ENCODE results near the gene RALGPS1. TPM values are rescaled to one million over a fixed set of nuclear protein-coding genes. Genes with fewer than 3 reads are reported as not detected.

Gene RALGPS1
- total and polyA plus RNA-seq, 8 donors = 5.8 to 12.7 (median 9.3) TPM

GRCh38 chr9:127075624-127076372 lies 161.2 kb downstream of the RALGPS1 start:
- H3K9me3 ChIP-seq = no peaks in the 10 kb centered on the region
- TF ChIP-seq, protein P1, sequence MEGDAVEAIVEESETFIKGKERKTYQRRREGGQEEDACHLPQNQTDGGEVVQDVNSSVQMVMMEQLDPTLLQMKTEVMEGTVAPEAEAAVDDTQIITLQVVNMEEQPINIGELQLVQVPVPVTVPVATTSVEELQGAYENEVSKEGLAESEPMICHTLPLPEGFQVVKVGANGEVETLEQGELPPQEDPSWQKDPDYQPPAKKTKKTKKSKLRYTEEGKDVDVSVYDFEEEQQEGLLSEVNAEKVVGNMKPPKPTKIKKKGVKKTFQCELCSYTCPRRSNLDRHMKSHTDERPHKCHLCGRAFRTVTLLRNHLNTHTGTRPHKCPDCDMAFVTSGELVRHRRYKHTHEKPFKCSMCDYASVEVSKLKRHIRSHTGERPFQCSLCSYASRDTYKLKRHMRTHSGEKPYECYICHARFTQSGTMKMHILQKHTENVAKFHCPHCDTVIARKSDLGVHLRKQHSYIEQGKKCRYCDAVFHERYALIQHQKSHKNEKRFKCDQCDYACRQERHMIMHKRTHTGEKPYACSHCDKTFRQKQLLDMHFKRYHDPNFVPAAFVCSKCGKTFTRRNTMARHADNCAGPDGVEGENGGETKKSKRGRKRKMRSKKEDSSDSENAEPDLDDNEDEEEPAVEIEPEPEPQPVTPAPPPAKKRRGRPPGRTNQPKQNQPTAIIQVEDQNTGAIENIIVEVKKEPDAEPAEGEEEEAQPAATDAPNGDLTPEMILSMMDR (IDR thresholded peaks at IDR 0.05) = no peak
- intact Hi-C loops (cut with DNase I) = no loop called here
- no peaks in the 10 kb centered on the region for H3K27me3 ChIP-seq
- peak in 1 of 6 donors; percentile 4 for DNase-seq
- WGBS, 2 donors = 38 to 41% methylated on average over 2 of the region's 2 CpGs
- no peak for ATAC-seq
- no peak overlapping the region for H3K4me3 ChIP-seq
- no peaks in the 10 kb centered on the region for H3K36me3 ChIP-seq
- peaks cover 4 to 8% (median 5%) of the 10 kb centered on the region in 3 donors for H3K4me1 ChIP-seq
- H3K27ac ChIP-seq = no peak overlapping the region
- FAIRE-seq = no peak

GRCh38 chr9:127076860-127077643 lies 162.5 kb downstream of the RALGPS1 start:
- H3K4me3 ChIP-seq = no peak overlapping the region
- H3K9me3 ChIP-seq = no peaks in the 10 kb centered on the region
- 89 to 93% methylated on average over 5 of the region's 5 CpGs for WGBS, 2 donors
- H3K27me3 ChIP-seq = no peaks in the 10 kb centered on the region
- FAIRE-seq = no peak
- no peak for ATAC-seq
- TF ChIP-seq, protein P1 (IDR thresholded peaks at IDR 0.05) = no peak
- intact Hi-C loops (cut with DNase I) = no loop called here
- no peak overlapping the region for H3K27ac ChIP-seq
- H3K36me3 ChIP-seq = no peaks in the 10 kb centered on the region
- no peak for DNase-seq
- H3K4me1 ChIP-seq = peaks cover 4 to 8% (median 5%) of the 10 kb centered on the region in 3 donors

DNA sequence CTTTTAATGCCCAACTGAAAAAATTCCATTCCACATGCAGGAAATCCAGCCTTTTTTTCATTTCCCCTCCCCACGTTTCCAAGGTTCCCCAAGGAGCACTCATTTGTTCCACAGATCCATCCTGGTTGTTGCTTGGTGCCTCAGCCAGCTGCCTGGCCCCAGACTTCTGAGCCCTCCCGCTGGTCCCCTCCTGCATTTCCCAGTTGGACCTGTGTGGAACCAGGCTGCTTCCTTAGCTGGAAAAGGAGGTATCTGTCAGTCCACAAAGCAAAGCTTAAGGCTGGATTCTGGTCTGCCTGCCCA lies 163.0 kb downstream of the RALGPS1 start:
- intact Hi-C loops (cut with DNase I) = no loop called here
- FAIRE-seq (no peak), ATAC-seq (no peak), DNase-seq (no peak)
- TF ChIP-seq, protein P1 (IDR thresholded peaks at IDR 0.05) = no peak
- 84 to 95% methylated on average over 2 of the region's 2 CpGs for WGBS, 2 donors
- H3K9me3 ChIP-seq = no peaks in the 10 kb centered on the region
- H3K36me3 ChIP-seq = no peaks in the 10 kb centered on the region
- peaks cover 4 to 8% (median 5%) of the 10 kb centered on the region in 3 donors for H3K4me1 ChIP-seq
- H3K27me3 ChIP-seq = no peaks in the 10 kb centered on the region
- no peak overlapping the region for H3K4me3 ChIP-seq
- H3K27ac ChIP-seq = no peak overlapping the region

- Histone ChIP-seq H3K27me3 (no peaks in the 10 kb centered on the region), H3K36me3 (no peaks in the 10 kb centered on the region), H3K4me3 (no peak overlapping the region), H3K27ac (no peak overlapping the region), H3K4me1 (peaks cover 4 to 8% (median 5%) of the 10 kb centered on the region in 3 donors), H3K9me3 (no peaks in the 10 kb centered on the region)
- WGBS, 2 donors = 96% methylated on average over 6 of the region's 6 CpGs
- TF ChIP-seq, protein P1 (IDR thresholded peaks at IDR 0.05) = no peak
- FAIRE-seq (no peak), DNase-seq (no peak), ATAC-seq (no peak)
- intact Hi-C loops (cut with DNase I) = no loop called here
Measured at GRCh38 chr9:127078336-127078735, 163.8 kb downstream of the RALGPS1 start.

GRCh38 chr9:127078988-127079387 lies 164.4 kb downstream of the RALGPS1 start:
- ATAC-seq = no peak
- intact Hi-C loops (cut with DNase I) = no loop called here
- 94 to 97% methylated on average over 1 of the region's 1 CpG for WGBS, 2 donors

More at GRCh38 chr9:127078988-127079387, 164.4 kb downstream of the RALGPS1 start:
- H3K9me3 ChIP-seq = no peaks in the 10 kb centered on the region
- H3K27me3 ChIP-seq = no peaks in the 10 kb centered on the region
- H3K4me3 ChIP-seq = no peak overlapping the region
- no peak for FAIRE-seq
- no peaks in the 10 kb centered on the region for H3K36me3 ChIP-seq
- DNase-seq = no peak
- H3K27ac ChIP-seq = no peak overlapping the region
- TF ChIP-seq, protein P1 (IDR thresholded peaks at IDR 0.05) = no peak
- H3K4me1 ChIP-seq = peaks cover 4 to 8% (median 5%) of the 10 kb centered on the region in 3 donors
